Fibroblast of lung (primary cell): Measurements from ENCODE around the gene HSD17B12. TPM values are rescaled to one million over a fixed set of nuclear protein-coding genes. Genes with fewer than 3 reads are reported as not detected.
A peak's percentile ranks its signal among the peaks of the same experiment; 100 is the strongest.

Experiments used
- DNase-seq, 2 donors: peaks; one replicate each; pipeline versions ENCODE4 v3.0.0 to v3.0.0-alpha.2; 2010; ENCODE audit warnings: low read depth in 2 of 2
- H2AFZ ChIP-seq: 2 replicates; pipeline ENCODE4 v1.5.1; 2012; ENCODE audit warnings: low read length, control low read depth, inconsistent platforms
- H3K27ac ChIP-seq: 2 replicates; pipeline ENCODE4 v1.5.1; 2011; ENCODE audit warnings: low read length, control low read depth; ENCODE audit not compliant: insufficient read depth
- H3K27me3 ChIP-seq: 2 replicates; pipeline ENCODE4 v1.5.1; 2011; ENCODE audit warnings: mild to moderate bottlenecking, low read length; ENCODE audit not compliant: control insufficient read depth, insufficient read depth
- H3K36me3 ChIP-seq: 2 replicates; pipeline ENCODE4 v1.5.1; 2011; ENCODE audit warnings: low read length; ENCODE audit not compliant: control insufficient read depth, insufficient read depth
- H3K4me1 ChIP-seq: 2 replicates; pipeline ENCODE4 v1.5.1; 2011; ENCODE audit warnings: low read length; ENCODE audit not compliant: control insufficient read depth, insufficient read depth; ENCODE audit errors: extremely low read depth
- H3K4me2 ChIP-seq: 2 replicates; pipeline ENCODE4 v1.5.1; 2011; ENCODE audit warnings: low read length, control low read depth; ENCODE audit not compliant: insufficient read depth; ENCODE audit errors: extremely low read depth
- H3K4me3 ChIP-seq, 4 experiments: fragments of 200-600 bp in 1 of 4; sonication (generic) in 1 of 4; replicated peaks in 1 of 4; 2 replicates each; pipeline ENCODE4 v1.5.1; 2011 to 2016; ENCODE audit warnings: low read length in 4 of 4, low read depth in 3 of 4, mild to moderate bottlenecking in 3 of 4, control low read depth in 2 of 4, inconsistent platforms in 1 of 4, mixed read lengths in 1 of 4; ENCODE audit not compliant: insufficient read depth in 1 of 4; ENCODE audit errors: control extremely low read depth in 1 of 4
- H3K79me2 ChIP-seq: 2 replicates; pipeline ENCODE4 v1.5.1; 2012; ENCODE audit warnings: mild to moderate bottlenecking, low read length, inconsistent platforms; ENCODE audit not compliant: control insufficient read depth, insufficient read depth
- H3K9ac ChIP-seq: 2 replicates; pipeline ENCODE4 v1.5.1; 2011; ENCODE audit warnings: mild to moderate bottlenecking, low read length, control low read depth; ENCODE audit not compliant: insufficient read depth
- H3K9me3 ChIP-seq: 2 replicates; pipeline ENCODE4 v1.5.1; 2012; ENCODE audit warnings: low read depth, low read length; ENCODE audit not compliant: control insufficient read depth, insufficient read depth
- H4K20me1 ChIP-seq: 2 replicates; pipeline ENCODE4 v1.5.1; 2011; ENCODE audit warnings: low read length; ENCODE audit not compliant: control insufficient read depth, insufficient read depth; ENCODE audit errors: extremely low read depth
- EZH2 ChIP-seq: IDR thresholded peaks from 2 replicates; pipeline ENCODE4 v1.5.1; 2012; ENCODE audit warnings: low read length, control low read depth, mild to moderate bottlenecking; ENCODE audit errors: missing control alignments
- polyA plus RNA-seq, 2 donors: library from polyadenylated mRNA; depleted of rRNA in 1 of 2; stranded (reverse) in 1 of 2; unstranded in 1 of 2; fragments of >200 nt; gene quantifications; 2 replicates each; pipeline ENCODE4 v1.2.1, GENCODE V29; 2011 to 2012; ENCODE audit warnings: missing spikeins in 1 of 2
- total RNA-seq: library from RNA; depleted of rRNA; stranded (reverse); fragments of >200 nt; gene quantifications from 2 replicates; pipeline ENCODE4 v1.2.1, GENCODE V29; 2014
- TF ChIP-seq, protein P1 (sequence below), 2 donors: IDR thresholded peaks in 1 of 2; conservative IDR thresholded peaks in 1 of 2; 1 replicate in 1 of 2; 2 replicates in 1 of 2; pipeline ENCODE4 v1.5.1; 2011 to 2012; ENCODE audit warnings: low read length in 2 of 2, control low read depth in 1 of 2, inconsistent platforms in 1 of 2, low read depth in 1 of 2, mild to moderate bottlenecking in 1 of 2

Gene HSD17B12
- total and polyA plus RNA-seq, 2 donors (not counting 1 experiment from before 2014, with no cell fraction given) = 95.4 to 122 TPM

DNA sequence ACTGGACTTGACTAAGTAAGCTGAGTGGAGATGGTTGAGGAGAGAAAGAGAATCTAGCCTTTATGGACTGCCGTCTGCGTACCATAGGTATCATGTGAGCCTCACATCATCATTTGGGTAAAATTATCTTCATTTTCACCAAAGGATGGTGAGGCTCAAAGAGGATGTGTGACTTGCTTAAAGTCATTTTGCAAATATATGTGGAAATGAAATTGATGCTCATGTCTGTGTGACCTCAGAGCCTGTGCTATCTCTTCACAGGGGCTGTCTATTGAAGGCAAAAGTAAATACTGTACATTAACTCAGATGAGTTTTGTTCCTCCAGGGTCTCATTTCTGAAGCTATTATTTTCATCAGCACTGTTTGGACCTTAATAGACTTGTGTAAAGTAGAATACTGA is 116.8 kb downstream of the HSD17B12 start:
- Histone ChIP-seq H3K27ac (no peak overlapping the region), H3K4me3 (no peak overlapping the region), H2AFZ (no peak overlapping the region), H3K9ac (no peak overlapping the region), H4K20me1 (no peaks in the 10 kb centered on the region), H3K79me2 (no peaks in the 10 kb centered on the region), H3K4me1 (no peaks in the 10 kb centered on the region), H3K9me3 (no peaks in the 10 kb centered on the region), H3K27me3 (no peaks in the 10 kb centered on the region), H3K36me3 (no peaks in the 10 kb centered on the region), H3K4me2 (no peak overlapping the region)
- TF ChIP-seq EZH2 = no peak
- TF ChIP-seq, protein P1, sequence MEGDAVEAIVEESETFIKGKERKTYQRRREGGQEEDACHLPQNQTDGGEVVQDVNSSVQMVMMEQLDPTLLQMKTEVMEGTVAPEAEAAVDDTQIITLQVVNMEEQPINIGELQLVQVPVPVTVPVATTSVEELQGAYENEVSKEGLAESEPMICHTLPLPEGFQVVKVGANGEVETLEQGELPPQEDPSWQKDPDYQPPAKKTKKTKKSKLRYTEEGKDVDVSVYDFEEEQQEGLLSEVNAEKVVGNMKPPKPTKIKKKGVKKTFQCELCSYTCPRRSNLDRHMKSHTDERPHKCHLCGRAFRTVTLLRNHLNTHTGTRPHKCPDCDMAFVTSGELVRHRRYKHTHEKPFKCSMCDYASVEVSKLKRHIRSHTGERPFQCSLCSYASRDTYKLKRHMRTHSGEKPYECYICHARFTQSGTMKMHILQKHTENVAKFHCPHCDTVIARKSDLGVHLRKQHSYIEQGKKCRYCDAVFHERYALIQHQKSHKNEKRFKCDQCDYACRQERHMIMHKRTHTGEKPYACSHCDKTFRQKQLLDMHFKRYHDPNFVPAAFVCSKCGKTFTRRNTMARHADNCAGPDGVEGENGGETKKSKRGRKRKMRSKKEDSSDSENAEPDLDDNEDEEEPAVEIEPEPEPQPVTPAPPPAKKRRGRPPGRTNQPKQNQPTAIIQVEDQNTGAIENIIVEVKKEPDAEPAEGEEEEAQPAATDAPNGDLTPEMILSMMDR (conservative IDR thresholded peaks at IDR 0.05 in 1 of 2, IDR thresholded peaks at IDR 0.05 in 1 of 2; ENCODE audit: low read depth in 1 of 2, low read length in 2 of 2) = no peak
- DNase-seq = no peak

- no peaks in the 10 kb centered on the region for H4K20me1 ChIP-seq
- H3K36me3 ChIP-seq = no peaks in the 10 kb centered on the region
- no peak overlapping the region for H2AFZ ChIP-seq
- no peaks in the 10 kb centered on the region for H3K9me3 ChIP-seq
- DNase-seq = no peak
- no peak overlapping the region for H3K27ac ChIP-seq
- H3K9ac ChIP-seq = no peak overlapping the region
- H3K79me2 ChIP-seq = no peaks in the 10 kb centered on the region
- TF ChIP-seq, protein P1 (conservative IDR thresholded peaks at IDR 0.05 in 1 of 2, IDR thresholded peaks at IDR 0.05 in 1 of 2; ENCODE audit: low read depth in 1 of 2, low read length in 2 of 2) = no peak
- TF ChIP-seq EZH2 = no peak
- no peaks in the 10 kb centered on the region for H3K27me3 ChIP-seq
- no peak overlapping the region for H3K4me3 ChIP-seq
- H3K4me2 ChIP-seq = no peak overlapping the region
- H3K4me1 ChIP-seq = no peaks in the 10 kb centered on the region
Measured at GRCh38 chr11:43797866-43798265, 117.3 kb downstream of the HSD17B12 start.

DNA sequence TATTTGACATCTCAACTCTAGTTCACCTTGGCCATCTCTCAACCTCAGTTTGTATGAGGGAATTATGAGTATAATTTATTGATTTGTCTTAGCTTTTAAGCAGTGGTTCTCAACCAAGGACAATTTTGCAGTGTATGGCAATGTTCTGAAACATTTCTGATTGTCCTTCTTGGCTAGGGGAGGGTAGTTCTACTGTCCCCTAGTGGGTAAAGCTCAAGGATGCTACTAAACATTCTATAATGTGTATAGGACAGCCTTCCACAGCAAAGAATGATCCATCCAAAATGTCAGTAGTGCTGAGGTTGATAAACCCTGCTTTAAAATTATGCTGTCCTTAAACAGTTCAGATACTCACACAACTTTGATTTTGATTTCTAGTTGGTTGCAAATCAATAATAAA is 122.0 kb downstream of the HSD17B12 start:
- H3K27ac ChIP-seq = no peak overlapping the region

More for the DNA sequence above, 122.0 kb downstream of the HSD17B12 start:
- Histone ChIP-seq H2AFZ (no peak overlapping the region), H3K4me1 (no peaks in the 10 kb centered on the region), H4K20me1 (no peaks in the 10 kb centered on the region), H3K27me3 (no peaks in the 10 kb centered on the region), H3K36me3 (no peaks in the 10 kb centered on the region), H3K4me2 (no peak overlapping the region), H3K9me3 (no peaks in the 10 kb centered on the region), H3K9ac (no peak overlapping the region), H3K4me3 (no peak overlapping the region), H3K79me2 (no peaks in the 10 kb centered on the region)
- TF ChIP-seq, protein P1 (conservative IDR thresholded peaks at IDR 0.05 in 1 of 2, IDR thresholded peaks at IDR 0.05 in 1 of 2; ENCODE audit: low read depth in 1 of 2, low read length in 2 of 2) = peak; percentile 42 to 66
- TF ChIP-seq EZH2 = no peak
- DNase-seq = peak in 1 of 2 donors; percentile 30
